ENCODE results near the gene RSPH10B2. TPM values are rescaled to one million over a fixed set of nuclear protein-coding genes. Genes with fewer than 3 reads are reported as not detected.

RSPH10B2 gene
- total and polyA plus RNA-seq, 2 of the 13 experiments (the other 11 are each of a cell fraction or from before 2014, with no cell fraction given): 0.31 TPM; not detected in 1

- TF ChIP-seq SCMH1 (CRISPR knock-in tag; IDR thresholded peaks at IDR 0.05; ENCODE audit: borderline replicate concordance) (no peak), SNRNP70 (IDR thresholded peaks at IDR 0.05; ENCODE audit: low read depth, low read length) (no peak), GATAD1 (CRISPR knock-in tag; IDR thresholded peaks at IDR 0.05) (peak; percentile 88), KAT2B (IDR thresholded peaks at IDR 0.05; ENCODE audit: borderline replicate concordance, low read depth, low read length) (no peak), RERE (CRISPR knock-in tag; IDR thresholded peaks at IDR 0.05; ENCODE audit: low read depth) (no peak), ZKSCAN5 (CRISPR knock-in tag; IDR thresholded peaks at IDR 0.05) (no peak), IKZF5 (CRISPR knock-in tag; IDR thresholded peaks at IDR 0.05) (peak; percentile 57; the same call in 1 of the 2 replicates), PCBP1 (IDR thresholded peaks at IDR 0.05; ENCODE audit: borderline replicate concordance, low read depth, low read length) (no peak), ARID2 (CRISPR knock-in tag; IDR thresholded peaks at IDR 0.05; ENCODE audit: borderline replicate concordance) (no peak), ZFP62 (CRISPR knock-in tag; IDR thresholded peaks at IDR 0.05) (no peak), TGIF2 (CRISPR knock-in tag; IDR thresholded peaks at IDR 0.05) (no peak), MXI1 (IDR thresholded peaks at IDR 0.05; ENCODE audit: borderline replicate concordance, low read depth, low read length) (peak; percentile 67; the same call in 1 of the 3 replicates), HDAC1 (CRISPR knock-in tag; IDR thresholded peaks at IDR 0.05) (peak; percentile 74), GMEB1 (CRISPR knock-in tag; IDR thresholded peaks at IDR 0.05; ENCODE audit: borderline replicate concordance) (peak; percentile 79), ZBTB14 (CRISPR knock-in tag; IDR thresholded peaks at IDR 0.05) (peak; percentile 47; the same call in 1 of the 2 replicates), TEAD3 (CRISPR knock-in tag; optimal IDR thresholded peaks at IDR 0.05; ENCODE audit: borderline replicate concordance) (no peak), TBX3 (IDR thresholded peaks at IDR 0.05; ENCODE audit: borderline replicate concordance) (peak; percentile 39; the same call in 1 of the 2 replicates), ZNF547 (CRISPR knock-in tag; IDR thresholded peaks at IDR 0.05) (peak; percentile 63; the same call in 1 of the 2 replicates), ZNF367 (CRISPR knock-in tag; IDR thresholded peaks at IDR 0.05; ENCODE audit: borderline replicate concordance) (no peak), SMAD9 (CRISPR knock-in tag; IDR thresholded peaks at IDR 0.05) (no peak)
Observed at GRCh38 chr7:6729492-6730342, 24.2 kb upstream of the RSPH10B2 start (continued).

Data from HepG2 (cell line).